ENCODE data around the gene MED12L. TPM values are rescaled to one million over a fixed set of nuclear protein-coding genes. Genes with fewer than 3 reads are reported as not detected.

MED12L gene
- polyA plus RNA-seq, 3 donors: 1.8 to 2.6 (median 2.3) TPM

GRCh38 chr3:151200586-151200985 lies 115.1 kb downstream of the MED12L start:
- DNase-seq (ENCODE audit: extremely low read depth in 1 of 11, low read depth in 9 of 11, low spot score in 4 of 11): no peak

DNA sequence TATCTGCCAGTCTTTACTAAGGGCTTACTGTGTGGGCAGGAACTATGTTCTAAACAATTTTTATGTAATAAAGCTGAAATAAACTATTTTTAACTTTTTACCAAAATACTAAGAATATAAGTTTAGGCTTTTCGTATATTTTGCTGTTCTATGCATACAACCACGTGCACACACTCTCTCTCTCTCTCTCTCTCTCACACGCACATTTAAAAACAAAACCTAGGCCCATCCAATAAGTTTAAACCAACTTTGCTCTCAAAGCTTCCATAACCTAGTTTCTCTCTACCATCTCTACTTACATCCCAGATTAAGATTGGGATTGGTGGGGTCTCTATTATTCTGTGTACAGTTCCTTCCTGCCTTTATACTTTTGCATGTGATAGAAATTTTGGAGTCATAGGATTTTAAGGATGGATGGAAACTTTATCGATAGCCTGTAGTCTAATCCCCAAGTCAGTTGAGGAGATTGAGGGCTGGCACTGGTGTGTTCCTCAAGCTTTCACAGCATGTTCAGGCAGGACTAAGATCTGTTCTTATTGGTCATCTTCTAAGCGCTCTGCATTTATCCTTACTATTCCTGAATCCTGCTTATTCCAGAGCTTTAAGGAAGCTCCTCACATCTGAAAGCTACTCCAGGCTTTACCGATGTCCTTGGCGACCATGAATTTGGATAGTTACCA lies 115.7 kb downstream of the MED12L start:
- no peak for DNase-seq (ENCODE audit: extremely low read depth in 1 of 11, low read depth in 9 of 11, low spot score in 4 of 11)

DNA sequence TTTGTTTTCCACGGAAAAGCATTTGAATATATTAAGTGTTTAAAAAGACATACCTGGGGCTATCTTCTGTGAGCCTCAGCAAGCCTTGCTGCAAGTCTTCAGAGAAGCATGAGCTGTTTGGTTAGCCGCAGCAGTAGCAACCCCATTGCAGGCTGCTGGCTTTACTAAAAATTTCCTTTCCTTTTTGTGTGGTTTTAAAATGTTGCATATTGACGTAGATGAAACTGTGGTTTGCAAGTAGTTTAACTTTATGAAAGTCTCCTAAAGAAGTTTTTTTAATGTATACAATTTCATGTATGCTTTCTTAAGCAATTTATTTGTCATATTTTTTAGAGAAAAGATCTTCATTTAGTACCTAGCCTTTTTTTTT lies 117.6 kb downstream of the MED12L start, which contains the start of gene GPR171:
Gene GPR171, minus strand, starts transcription at position 166 of the 370 bp plus-strand sequence. CDS start 3,830 bp downstream, outside the sequence.
- no peak for DNase-seq (ENCODE audit: extremely low read depth in 1 of 11, low read depth in 9 of 11, low spot score in 4 of 11)

DNA sequence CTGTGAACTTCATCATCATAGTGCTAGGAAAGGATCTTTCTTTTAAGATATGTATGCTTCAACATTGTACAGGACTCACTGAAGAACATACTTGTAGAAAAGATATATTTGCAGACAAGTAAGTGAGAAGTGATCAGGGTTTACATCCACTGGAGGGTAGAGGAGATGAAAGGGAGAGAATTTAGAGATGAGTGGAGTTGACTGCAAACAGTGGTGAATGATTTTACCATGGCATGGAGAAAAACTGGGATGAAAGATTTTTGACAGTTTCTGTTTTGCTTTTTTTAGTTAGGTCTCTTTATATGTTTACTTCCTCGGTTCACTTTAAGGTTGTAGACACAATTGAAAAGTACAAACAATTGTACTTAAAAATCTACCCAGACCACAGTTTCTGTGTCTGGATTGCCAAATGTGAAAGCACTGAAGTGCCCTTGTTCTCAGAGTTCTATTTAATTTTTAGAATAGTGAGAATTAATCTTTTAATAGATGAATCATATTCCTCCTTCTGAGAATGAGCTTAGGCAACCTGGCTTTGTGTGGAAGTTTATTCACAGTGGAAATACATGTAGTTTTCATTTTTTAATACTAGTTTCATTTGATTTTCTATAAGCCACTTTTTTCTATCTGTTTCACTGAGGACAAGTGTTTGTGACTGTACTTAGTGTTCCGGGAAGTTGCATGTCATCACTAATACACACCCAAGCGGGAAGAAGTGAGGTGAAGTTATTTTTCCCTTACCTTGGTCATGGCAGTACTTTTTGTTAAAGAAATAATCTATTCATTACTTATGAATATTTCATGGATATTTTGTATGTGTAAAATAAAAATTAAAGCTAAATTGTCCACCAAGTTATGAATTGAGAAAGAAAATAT lies 119.3 kb downstream of the MED12L start:
- no peak for DNase-seq (ENCODE audit: extremely low read depth in 1 of 11, low read depth in 9 of 11, low spot score in 4 of 11)

- no peak for DNase-seq (ENCODE audit: extremely low read depth in 1 of 11, low read depth in 9 of 11, low spot score in 4 of 11)
These were observed 120.0 kb downstream of the MED12L start for GRCh38 chr3:151205482-151205881.

DNA sequence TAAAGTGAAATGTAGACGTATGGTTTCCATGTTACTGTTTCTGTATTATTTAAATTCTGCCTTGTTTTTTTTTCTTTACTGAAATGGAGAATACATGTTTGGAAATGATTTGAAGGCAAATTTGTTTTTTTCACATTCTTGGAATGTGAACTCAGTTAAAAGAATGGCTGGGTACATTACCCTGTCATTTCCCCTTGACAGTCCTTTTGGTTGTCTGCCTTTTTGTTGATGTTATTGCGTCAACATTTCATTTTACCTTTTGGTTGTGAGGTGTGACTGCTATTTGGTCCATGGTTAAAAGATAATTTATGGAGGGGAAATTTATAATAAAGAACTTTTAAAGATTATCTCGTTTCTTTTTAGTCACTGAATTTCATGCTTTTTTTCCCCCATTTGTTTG lies 120.7 kb downstream of the MED12L start:
- DNase-seq (ENCODE audit: extremely low read depth in 1 of 11, low read depth in 9 of 11, low spot score in 4 of 11): no peak

DNA sequence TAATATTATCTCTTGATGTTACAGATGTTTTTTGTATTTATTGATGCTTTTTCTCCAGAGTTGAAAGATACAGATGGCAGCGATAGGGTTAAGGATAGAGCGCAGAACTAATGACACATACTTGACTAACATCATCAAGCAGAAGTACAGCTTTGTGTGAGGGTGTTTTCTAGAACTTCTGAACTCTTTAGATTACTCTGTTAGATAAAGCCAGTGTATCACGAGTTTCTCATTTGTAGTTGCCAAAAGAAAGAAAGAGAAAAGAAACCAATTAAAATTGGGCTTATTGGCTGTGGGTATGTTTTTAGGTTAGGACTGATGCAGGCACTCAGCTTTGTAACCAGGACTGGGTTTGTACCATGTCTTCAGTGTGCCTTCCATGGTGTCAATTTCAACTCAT lies 124.2 kb downstream of the MED12L start:
- DNase-seq (ENCODE audit: extremely low read depth in 1 of 11, low read depth in 9 of 11, low spot score in 4 of 11): no peak

- DNase-seq (ENCODE audit: extremely low read depth in 1 of 11, low read depth in 9 of 11, low spot score in 4 of 11): no peak
These were observed 125.4 kb downstream of the MED12L start for GRCh38 chr3:151210676-151211381.

DNA sequence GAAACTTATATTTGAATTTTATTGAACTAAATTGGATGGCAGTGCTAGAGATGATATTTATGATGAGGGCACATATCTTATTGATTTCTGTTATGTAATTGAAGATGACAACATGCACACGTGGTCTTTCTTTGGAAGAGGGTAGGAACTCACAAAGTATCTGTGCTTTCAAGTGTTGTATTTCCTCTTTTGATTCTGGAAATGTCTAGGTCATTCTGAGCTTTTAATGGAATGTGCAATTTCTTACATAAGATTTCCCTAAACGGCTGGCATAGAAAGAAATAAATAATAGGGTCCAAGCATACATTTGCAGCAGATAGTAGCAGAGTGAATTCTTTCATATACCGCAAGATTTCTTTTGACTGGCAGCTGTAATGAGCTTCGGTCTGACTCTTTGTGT lies 127.7 kb downstream of the MED12L start:
- DNase-seq (ENCODE audit: extremely low read depth in 1 of 11, low read depth in 9 of 11, low spot score in 4 of 11): no peak

DNA sequence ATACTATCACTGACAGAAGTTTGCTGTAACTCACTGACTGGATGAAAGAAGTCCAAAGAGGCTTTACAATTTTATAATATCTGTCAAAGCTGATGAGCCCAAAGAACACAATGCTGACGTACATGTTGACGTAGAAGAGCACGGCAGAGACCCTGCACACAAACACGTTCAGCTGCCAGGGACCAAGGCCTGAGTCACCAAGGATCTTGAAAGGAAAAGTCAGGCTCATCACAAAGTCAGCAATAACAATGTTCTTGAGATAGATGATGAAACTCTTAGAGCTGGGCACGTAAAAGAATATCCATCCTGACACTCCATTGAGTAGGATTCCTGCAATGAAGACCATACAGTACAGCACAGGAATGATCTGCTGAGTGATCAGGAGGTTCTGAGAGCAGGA lies 128.4 kb downstream of the MED12L start:
- no peak for DNase-seq (ENCODE audit: extremely low read depth in 1 of 11, low read depth in 9 of 11, low spot score in 4 of 11)

DNA sequence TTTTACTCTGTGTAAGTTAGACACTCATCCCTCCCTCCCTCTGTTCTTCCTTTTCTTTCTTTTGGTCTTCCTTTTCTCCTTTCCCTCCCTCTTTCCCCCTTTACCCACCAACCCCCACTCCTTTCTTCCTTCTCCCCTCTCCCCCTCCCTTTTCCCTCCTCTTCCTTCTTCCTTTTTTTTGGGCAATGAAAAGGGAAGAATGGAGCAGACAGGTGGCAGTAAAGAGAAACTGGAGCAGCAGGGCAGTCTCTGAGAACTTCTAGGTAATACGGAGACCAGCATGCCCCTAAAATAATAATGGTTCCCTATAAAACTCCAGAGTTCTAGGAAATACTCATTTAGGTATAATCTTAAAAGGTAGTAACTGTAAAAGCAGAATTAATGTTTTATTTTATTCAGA lies 129.0 kb downstream of the MED12L start:
- no peak for DNase-seq (ENCODE audit: extremely low read depth in 1 of 11, low read depth in 9 of 11, low spot score in 4 of 11)

DNA sequence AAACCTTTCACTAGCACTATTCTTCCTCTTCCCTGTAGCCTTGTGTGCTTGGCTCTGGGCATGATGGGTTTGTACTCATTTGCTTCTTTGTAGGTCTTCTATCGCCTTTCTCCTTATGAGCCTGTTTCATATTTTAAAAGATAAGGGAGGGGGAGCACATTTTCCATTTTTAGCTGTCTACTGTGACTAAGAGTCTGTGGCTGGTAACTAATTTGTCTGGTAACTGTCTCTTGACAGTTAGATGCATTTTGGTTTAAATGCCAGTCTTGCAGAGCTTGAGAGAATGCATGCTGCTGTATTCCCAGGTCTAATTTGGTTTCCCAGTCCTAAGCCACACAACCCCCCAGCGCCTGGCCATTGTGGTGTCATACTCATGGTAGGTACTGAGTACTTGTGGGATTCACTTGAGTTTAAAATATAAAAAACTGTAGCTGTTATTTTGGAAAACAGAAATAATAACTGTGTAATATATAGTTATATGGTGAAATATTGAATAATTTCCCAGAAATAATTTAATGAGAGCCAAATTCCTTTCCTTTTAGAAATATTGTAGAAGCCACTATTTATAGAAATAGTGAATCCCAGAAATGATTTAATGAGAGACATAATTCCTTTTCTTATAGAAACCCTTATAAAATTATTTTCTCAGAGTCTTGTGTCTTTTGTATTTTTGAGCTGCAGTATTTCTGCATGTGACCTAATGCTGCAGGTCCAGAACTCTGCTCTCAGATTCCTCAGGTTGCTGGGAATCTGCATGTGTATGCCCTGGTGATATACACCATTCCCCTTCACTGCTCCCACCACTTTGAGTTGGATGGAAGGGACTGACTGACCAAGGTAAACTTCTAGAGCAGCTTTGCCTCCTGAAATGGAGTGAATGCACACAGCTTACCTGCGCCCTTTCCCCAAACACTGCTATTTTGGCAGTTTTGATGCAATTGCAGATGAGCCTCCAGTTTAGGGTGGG lies 131.5 kb downstream of the MED12L start:
- no peak for DNase-seq (ENCODE audit: extremely low read depth in 1 of 11, low read depth in 9 of 11, low spot score in 4 of 11)

DNA sequence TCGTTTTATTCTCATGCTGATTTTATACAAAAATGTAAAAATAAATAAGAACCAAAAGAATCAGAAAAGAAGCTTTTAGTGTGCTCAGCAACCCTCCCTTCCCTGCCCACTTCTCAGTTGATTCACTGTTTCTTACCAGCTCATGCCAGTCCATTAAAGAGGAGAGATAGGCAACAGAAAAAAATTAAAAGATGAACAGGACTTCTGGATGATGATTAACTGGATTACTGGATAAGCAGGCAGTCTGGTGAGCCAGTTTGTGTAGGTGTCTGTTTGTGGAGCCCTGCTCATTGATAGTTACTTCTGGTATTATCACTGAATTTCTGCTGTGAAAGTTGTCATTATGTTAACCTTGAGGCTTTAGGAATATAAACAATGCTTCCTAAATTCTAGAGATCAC lies 132.7 kb downstream of the MED12L start:
- no peak for DNase-seq (ENCODE audit: extremely low read depth in 1 of 11, low read depth in 9 of 11, low spot score in 4 of 11)

DNA sequence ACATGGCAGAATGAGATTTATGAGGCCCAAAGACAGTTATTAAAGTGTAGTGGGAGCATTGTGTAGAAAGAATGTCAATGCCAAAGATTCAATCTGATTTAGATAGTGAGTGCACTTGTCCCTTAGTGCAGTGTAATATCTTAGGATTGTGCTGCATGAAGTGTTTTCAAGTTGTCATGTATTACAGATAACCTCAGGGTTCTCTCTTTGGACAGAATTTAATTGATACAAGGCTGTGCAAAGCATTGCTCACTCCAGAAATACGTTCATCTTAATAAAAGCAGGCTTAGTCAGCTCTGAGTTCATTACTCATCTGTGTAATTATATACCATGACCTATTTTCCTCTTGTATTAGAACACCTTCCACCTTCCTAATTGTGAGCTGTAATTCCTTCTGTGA lies 133.6 kb downstream of the MED12L start:
- DNase-seq (ENCODE audit: extremely low read depth in 1 of 11, low read depth in 9 of 11, low spot score in 4 of 11): no peak

- no peak for DNase-seq (ENCODE audit: extremely low read depth in 1 of 11, low read depth in 9 of 11, low spot score in 4 of 11)
These were observed 138.9 kb downstream of the MED12L start for GRCh38 chr3:151224268-151224866.

DNA sequence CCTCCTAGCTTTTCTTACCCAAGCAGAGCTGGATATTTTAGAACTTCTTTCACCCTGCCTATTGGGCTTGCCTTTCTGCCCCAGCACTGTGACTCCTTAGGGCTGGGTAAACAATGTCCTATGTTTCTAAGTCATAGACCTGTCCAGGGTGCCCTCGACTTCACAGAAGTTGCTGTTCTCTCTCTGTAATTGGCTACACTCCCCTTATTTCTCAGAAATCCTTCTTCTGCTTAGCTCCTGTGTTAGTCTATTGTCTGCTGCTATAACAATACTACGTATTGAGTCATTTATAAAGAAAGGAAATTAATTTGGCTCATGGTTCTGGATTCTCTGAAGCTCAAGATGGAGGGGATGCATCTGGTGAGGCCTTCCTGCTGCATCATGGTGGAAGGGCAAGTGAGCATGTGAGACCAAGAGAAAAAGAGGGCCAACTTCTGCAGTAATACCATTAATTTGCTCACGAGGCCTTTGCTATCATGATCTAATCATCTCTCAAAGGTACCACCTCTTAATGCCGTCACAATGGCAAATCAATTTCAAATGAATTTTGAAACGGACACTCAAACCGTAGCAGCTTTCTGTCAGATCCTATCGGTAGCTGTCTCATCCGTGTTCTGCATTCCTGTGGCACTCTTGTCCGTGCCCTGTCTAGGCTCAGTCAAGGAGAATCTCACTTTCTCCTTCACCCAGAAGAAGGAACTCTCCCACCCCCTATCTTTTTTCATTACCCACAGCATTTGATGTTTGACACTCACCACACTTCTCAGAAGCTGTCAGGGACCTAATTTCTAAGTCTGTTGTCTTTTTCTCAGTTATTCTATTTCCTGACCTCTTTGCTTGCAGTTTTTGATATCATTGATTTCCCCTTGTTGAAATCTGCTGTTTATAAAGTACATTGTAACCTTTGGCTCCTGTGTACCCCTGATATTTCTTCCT lies 139.8 kb downstream of the MED12L start:
- DNase-seq (ENCODE audit: extremely low read depth in 1 of 11, low read depth in 9 of 11, low spot score in 4 of 11): no peak

DNA sequence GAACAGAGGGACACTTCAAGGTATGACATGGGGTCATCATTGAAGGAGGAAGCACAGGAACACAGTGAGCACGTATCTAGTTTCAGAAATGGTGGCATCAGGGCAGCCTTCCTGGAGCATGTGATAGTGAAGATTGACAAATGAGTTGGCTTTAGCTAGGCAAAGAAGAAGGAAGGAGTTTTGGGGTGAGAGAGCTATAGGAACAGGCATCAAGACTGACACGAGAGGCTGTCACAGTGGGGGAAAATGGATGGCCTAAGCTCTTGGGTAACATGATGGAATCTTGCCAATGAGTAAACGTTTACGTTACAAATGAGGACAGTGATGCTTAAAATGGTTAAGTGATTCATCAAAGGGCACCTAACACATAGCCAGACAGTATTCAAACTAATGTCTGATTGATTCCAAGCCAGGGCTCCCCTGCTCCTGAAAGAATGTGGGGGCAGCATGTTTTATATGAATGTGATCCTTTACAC lies 140.7 kb downstream of the MED12L start:
- no peak for DNase-seq (ENCODE audit: extremely low read depth in 1 of 11, low read depth in 9 of 11, low spot score in 4 of 11)

All from renal cortex interstitium (tissue), 11 donors.